Heart left ventricle (tissue), 13 donors: ENCODE results near the gene EFHD2.

ENCODE experiments used
- POLR2A ChIP-seq, 2 donors: fragments of 450-650 bp; IDR thresholded peaks; one replicate each; pipeline ENCODE4 v1.6.1; 2017; ENCODE audit warnings: antibody characterized with exemption in 2 of 2, mild to moderate bottlenecking in 2 of 2, moderate library complexity in 2 of 2
- TF ChIP-seq, protein P1 (sequence below), 12 donors: fragments of 200-600 bp; sonication (generic) in 4 of 12; IDR thresholded peaks; one replicate each; pipeline versions ENCODE4 v1.5.0 to v1.8.0; 2018 to 2022; ENCODE audit warnings: antibody characterized with exemption in 12 of 12, mild to moderate bottlenecking in 5 of 12
- donor health status: ischemic (EF 13 %, LVEDD 7.1; RV severe dilation, severe dysfunction).
- donor health status: DM: no; HTN: yes; CAD: no.
- donor health status: DM: no; HTN: no; CAD: no.
- donor health status: ischemic (EF 25% LVEDD 6.9; RV normal size, moderate dysfunction).
- donor health status: ischemic (EF 25% LVEDD 5.7; RV mildly dilated, moderate dysfunction).
- donor health status: ischemic (EF 35%, LVEDD 5.7; RV mildly dilated, moderate dysfunction).
- donor health status: nonischemic (EF 11% LVEDD 7.7; RV severe dilation, severe dysfunction).
- donor health status: DM: yes; HTN: yes; CAD: no.
- donor health status: PGD.
- donor health status: ischemic (EF 29% LVEDD 5.4; RV normal size, mild dysfunction).
- donor health status: nonischemic (EF 23%, LVEDD 6.1; RV moderate dilation, normal function).

DNA sequence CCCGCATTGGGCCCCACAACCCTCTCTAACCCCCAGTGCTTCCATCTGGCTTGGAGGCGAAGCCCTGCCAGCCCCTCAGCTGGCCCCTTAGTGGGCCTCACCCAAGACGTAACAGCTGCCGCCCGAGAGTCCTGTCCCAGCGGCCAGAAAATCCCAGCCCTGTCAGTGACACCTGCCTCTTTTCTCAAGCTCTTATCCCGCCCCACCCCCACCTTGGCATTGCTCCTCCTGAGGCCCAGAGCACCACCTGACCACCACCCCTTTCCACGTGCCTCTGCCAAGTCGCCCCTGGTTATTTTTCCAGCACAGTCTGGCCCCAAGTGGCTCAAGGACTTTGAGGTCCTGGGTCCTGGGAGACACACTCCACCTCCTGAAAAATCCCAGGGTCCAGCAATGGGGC, 22.6 kb downstream of the EFHD2 start:
- TF ChIP-seq, protein P1, sequence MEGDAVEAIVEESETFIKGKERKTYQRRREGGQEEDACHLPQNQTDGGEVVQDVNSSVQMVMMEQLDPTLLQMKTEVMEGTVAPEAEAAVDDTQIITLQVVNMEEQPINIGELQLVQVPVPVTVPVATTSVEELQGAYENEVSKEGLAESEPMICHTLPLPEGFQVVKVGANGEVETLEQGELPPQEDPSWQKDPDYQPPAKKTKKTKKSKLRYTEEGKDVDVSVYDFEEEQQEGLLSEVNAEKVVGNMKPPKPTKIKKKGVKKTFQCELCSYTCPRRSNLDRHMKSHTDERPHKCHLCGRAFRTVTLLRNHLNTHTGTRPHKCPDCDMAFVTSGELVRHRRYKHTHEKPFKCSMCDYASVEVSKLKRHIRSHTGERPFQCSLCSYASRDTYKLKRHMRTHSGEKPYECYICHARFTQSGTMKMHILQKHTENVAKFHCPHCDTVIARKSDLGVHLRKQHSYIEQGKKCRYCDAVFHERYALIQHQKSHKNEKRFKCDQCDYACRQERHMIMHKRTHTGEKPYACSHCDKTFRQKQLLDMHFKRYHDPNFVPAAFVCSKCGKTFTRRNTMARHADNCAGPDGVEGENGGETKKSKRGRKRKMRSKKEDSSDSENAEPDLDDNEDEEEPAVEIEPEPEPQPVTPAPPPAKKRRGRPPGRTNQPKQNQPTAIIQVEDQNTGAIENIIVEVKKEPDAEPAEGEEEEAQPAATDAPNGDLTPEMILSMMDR (IDR thresholded peaks at IDR 0.05) = no peak
- TF ChIP-seq POLR2A (IDR thresholded peaks at IDR 0.05) = no peak
